Gastrocnemius medialis (tissue), 4 donors: ENCODE results near the gene SEPTIN6.

Experiments used
- POLR2A ChIP-seq, 2 donors: fragments of 450-650 bp; IDR thresholded peaks; one replicate each; pipeline ENCODE4 v1.6.1; 2017; ENCODE audit warnings: antibody characterized with exemption in 2 of 2, mild to moderate bottlenecking in 2 of 2, moderate library complexity in 2 of 2
- TF ChIP-seq, protein P1 (sequence below), 5 experiments: fragments of 450-650 bp in 3 of 5; fragments of 200-600 bp in 2 of 5; sonication (generic) in 2 of 5; IDR thresholded peaks in 4 of 5; conservative IDR thresholded peaks in 1 of 5; 1 replicate in 4 of 5; 2 replicates in 1 of 5; pipeline ENCODE4 v1.5.1; 2016 to 2019; ENCODE audit warnings: antibody characterized with exemption in 5 of 5, mild to moderate bottlenecking in 3 of 5, moderate library complexity in 3 of 5

GRCh38 chrX:119647552-119648420 is 45.2 kb downstream of the SEPTIN6 start:
- no peak for TF ChIP-seq POLR2A (IDR thresholded peaks at IDR 0.05)
- TF ChIP-seq, protein P1, sequence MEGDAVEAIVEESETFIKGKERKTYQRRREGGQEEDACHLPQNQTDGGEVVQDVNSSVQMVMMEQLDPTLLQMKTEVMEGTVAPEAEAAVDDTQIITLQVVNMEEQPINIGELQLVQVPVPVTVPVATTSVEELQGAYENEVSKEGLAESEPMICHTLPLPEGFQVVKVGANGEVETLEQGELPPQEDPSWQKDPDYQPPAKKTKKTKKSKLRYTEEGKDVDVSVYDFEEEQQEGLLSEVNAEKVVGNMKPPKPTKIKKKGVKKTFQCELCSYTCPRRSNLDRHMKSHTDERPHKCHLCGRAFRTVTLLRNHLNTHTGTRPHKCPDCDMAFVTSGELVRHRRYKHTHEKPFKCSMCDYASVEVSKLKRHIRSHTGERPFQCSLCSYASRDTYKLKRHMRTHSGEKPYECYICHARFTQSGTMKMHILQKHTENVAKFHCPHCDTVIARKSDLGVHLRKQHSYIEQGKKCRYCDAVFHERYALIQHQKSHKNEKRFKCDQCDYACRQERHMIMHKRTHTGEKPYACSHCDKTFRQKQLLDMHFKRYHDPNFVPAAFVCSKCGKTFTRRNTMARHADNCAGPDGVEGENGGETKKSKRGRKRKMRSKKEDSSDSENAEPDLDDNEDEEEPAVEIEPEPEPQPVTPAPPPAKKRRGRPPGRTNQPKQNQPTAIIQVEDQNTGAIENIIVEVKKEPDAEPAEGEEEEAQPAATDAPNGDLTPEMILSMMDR (IDR thresholded peaks at IDR 0.05 in 4 of 5, conservative IDR thresholded peaks at IDR 0.05 in 1 of 5), result no peak
